ENCODE results near the gene SLC16A5.
"Not testable (repeated sequence)": the region's sequence is repeated elsewhere in the genome, so short reads cannot be mapped to it uniquely, and the experiment has no call there.

SLC16A5 gene

GRCh38 chr17:75064867-75065561 is 22.7 kb upstream of the SLC16A5 start:
- no peak for DNase-seq

GRCh38 chr17:75065562-75066151 is 22.1 kb upstream of the SLC16A5 start:
- no peak for DNase-seq

GRCh38 chr17:75067856-75068255 is 19.9 kb upstream of the SLC16A5 start:
- DNase-seq = no peak

GRCh38 chr17:75068750-75069149 is 19.0 kb upstream of the SLC16A5 start:
- no peak for DNase-seq

GRCh38 chr17:75069783-75070182 is 18.0 kb upstream of the SLC16A5 start:
- DNase-seq = no peak

GRCh38 chr17:75071478-75072271 is 16.1 kb upstream of the SLC16A5 start:
- not testable (repeated sequence) for DNase-seq

GRCh38 chr17:75072909-75073308 is 14.8 kb upstream of the SLC16A5 start:
- DNase-seq = not testable (repeated sequence)

- no peak for DNase-seq
Measured at GRCh38 chr17:75073618-75074047, 14.1 kb upstream of the SLC16A5 start.

GRCh38 chr17:75074532-75074931 is 13.2 kb upstream of the SLC16A5 start:
- no peak for DNase-seq

- DNase-seq = no peak
Measured at GRCh38 chr17:75075597-75076336, 12.0 kb upstream of the SLC16A5 start.

- no peak for DNase-seq
Measured at GRCh38 chr17:75077072-75077495, 10.7 kb upstream of the SLC16A5 start.

GRCh38 chr17:75077496-75078283 is 10.1 kb upstream of the SLC16A5 start:
- DNase-seq = peak; percentile 53

GRCh38 chr17:75078284-75079022 is 9.3 kb upstream of the SLC16A5 start:
- DNase-seq = no peak

- DNase-seq = no peak
Measured at GRCh38 chr17:75079023-75079373, 8.8 kb upstream of the SLC16A5 start.

- DNase-seq = no peak
Measured at GRCh38 chr17:75081611-75082540, 5.9 kb upstream of the SLC16A5 start.

GRCh38 chr17:75082683-75083082 is 5.1 kb upstream of the SLC16A5 start:
- no peak for DNase-seq

GRCh38 chr17:75084039-75084660 is 3.6 kb upstream of the SLC16A5 start:
- DNase-seq = no peak

- no peak for DNase-seq
Measured at GRCh38 chr17:75086496-75087181, 1.1 kb upstream of the SLC16A5 start.

- DNase-seq = no peak
Measured at GRCh38 chr17:75087182-75087557, 584 bp upstream of the SLC16A5 start.

Data from NCI-H2029 (cell line).